SKM-1 (cell line): ENCODE measurements around the gene EN2.

ENCODE experiments used
- DNase-seq: peaks from one replicate; lab custom pipeline; 2025; ENCODE audit not compliant: unreplicated experiment; lab: John Stamatoyannopoulos, UW

Gene EN2

DNA sequence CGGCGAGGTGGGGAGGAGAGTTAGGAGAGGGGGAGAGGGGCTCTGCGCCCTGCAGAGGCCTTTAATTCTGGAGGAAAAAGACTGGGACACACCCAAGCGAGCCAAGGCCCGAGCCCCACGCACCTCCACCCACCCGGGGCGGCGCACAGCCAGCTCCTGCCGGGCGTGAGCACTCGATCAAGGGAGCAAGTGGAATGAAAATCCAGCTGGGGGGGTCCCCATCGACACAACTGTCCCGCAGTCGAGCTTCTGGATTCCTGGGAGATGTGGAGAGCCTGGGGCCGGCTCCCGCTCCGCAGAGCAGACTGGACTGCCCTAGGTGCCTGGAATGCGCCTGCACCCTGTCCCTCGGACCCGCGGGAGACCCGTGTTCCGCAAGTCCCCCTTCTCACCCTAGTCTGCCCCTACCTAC, 7.4 kb upstream of the EN2 start:
- DNase-seq: no peak

DNA sequence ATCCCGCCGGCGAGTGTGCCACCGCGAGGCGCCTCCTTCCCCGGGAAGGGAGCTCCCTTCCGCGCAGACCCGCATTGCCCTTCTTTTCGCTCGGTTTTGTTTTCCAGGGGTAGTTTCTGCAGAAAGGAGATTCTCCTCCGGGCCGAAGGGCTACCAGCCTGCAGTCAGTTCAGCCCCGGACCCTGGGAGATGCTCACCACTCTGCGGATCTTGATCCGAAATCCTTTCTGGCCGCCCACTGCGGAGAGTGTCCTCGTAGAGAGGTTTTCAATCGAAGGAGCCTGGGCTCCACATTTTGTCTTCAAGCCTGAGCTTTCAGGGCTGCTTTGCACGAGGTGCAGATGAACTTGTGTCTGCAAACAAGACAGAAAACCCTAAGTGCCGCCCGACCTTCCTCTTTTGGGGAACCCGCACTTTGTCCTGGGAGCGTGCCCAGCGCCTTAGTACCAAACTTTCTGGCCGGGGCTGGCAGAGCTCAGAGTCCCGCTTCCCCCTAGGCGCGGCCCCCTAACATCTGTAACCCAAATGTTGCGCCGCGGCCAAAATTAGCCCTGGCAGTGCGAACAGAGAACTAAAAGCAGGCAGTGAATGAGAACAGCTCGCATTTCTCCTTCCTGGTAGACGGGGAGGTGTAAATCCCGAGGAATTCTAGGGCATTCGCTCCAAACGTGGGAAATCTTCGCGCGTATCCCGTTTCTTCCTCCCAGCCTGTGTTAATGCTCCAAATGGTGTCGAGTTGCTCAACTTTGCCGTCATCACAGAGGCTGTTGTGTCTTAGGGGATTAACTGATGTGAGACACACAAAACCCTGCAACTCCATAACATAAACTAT, 6.7 kb upstream of the EN2 start:
- no peak for DNase-seq

DNA sequence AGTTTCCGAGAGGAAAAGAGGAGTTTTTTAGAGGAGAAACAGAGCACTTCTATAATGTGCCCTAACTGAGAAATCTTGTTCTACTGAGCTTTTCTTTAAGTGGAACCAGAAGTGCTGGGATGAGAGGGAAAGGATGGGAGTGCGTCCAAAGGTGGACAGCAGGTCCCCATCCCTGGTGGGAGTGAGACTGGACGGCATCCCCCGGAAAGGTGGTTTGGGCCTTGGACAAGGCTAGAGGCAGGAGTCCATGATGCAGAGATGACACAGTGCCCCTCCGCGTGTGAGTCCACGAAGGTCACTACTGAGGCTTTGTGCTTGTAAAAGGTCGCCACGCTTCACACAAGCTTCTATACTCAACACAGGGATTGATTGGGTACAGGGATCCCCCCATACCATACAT, 6.1 kb upstream of the EN2 start:
- DNase-seq: no peak

DNA sequence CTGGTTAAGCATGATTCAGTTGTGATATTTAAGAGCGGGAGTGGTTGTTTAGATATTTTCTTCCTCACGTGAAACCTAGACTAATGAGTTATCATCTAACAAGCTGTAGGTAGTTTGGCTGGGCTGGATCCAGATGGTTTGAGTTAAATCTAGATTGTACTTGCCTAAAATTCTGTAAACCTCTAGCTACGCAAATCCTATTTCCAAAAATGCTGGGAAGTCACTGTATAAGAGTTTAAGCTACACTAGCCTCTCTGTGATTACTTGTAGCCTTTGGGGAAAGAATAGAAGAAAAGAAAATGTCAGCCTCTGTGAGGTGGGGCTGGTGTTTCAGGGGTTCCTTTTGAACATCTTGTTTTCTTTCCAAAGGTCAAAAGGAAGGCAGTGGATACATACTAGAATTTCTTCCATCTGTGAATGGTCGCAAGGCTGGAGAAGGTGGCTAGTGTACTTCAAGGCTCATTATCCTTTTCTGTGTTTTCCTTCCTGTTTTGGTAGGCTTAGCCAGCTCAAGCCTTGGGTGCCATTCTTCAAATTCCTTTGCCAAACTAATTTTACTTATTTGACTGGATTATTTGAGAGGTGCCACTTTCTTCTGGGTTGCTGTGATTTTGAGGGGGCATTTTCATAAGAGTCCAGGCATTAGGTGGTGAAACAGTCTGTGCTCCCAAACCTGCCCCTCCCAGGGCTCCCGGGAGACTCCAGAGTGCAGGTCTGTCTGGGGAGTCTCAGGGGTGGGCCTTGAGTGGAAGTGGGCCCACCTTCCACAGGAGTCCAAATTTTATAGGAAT, 5.2 kb upstream of the EN2 start:
- no peak for DNase-seq

DNA sequence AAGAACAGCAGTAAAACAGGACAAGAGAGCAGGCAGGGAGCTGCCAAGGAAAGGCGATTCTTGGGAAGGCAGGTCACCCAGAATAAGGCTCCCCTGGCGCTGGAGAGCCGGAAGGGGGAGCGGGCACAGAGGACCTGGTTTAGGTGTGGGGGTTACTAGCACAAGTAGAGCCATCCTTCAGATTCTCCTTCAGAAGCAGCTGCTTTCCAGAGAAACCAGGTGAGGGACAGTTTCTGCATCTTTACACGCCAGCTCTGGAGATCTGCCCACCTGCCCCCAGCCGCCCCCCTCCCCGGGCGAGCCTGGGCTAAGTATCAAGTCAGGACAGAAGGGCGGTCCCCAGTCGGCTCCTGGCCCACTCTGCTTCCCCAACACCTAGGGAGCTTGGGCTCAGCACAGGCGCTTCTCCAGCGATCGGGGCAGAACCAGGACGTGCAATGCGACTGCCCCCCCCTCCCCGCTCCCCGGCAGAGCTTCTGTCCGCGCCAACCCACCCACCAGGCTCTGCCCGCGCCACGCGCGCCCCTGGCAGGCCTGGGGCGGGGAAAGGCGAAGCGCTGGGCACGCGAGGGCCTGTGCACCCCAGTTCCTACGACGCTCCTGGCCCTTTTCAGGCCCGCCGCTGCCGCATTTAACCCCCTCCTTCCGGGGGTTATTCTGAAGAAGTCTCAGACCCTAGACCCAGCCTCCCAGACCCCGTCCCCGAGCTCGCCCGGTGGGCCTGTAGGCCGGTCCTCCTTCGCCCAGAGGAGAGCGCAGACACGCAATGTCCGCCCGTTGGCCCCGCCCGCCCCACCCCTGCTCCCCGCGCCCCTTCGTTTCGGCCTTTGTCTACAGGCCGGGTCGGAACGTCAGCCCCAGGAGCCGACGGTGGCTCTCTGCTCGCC, 4.4 kb upstream of the EN2 start:
- no peak for DNase-seq

DNA sequence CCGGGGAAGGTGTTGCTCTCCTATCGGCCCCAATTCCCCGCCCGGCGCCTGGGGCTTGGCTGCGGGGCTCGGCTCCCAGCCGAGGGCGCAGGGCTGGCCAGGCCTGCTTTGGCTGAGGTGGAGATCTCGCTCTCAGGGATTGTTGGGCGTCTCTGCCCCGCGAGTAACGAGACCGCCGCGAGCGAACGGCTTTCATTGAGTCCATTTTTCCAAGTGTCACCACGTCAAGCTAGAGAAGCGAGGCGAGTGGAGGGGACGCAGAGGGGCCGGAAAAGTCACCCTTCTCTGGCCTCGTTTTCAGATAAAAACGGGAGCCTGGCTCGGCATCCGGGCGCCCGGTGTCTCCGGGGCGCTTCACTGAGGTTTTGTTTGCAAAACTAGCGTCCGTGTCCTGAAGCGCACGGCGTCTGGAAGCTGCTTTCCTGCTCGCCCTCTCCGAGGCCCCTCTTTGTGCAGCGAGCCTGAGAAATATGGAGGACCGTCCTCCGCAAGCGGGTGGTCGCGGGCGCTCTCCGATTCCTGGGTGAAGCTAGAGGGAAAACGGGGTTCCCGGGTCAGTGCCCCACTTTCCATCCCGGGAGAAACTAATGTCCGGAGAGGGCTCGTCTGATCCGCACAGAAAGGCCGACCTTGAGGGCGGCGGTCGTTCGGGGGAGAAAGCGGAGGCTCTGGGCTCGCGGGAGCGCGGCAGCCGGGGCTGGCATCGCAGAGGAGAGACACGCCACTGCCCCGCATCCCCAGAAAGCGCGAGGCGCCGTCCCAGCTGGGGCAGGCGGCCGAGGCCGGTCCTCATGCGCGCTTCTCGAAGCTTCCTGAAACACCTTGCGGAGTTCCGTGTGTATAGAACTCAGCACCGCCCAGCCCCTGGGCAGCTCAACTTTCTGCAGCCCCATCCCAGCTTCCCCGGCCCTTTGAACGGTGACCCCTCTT, 3.5 kb upstream of the EN2 start:
- no peak for DNase-seq

DNA sequence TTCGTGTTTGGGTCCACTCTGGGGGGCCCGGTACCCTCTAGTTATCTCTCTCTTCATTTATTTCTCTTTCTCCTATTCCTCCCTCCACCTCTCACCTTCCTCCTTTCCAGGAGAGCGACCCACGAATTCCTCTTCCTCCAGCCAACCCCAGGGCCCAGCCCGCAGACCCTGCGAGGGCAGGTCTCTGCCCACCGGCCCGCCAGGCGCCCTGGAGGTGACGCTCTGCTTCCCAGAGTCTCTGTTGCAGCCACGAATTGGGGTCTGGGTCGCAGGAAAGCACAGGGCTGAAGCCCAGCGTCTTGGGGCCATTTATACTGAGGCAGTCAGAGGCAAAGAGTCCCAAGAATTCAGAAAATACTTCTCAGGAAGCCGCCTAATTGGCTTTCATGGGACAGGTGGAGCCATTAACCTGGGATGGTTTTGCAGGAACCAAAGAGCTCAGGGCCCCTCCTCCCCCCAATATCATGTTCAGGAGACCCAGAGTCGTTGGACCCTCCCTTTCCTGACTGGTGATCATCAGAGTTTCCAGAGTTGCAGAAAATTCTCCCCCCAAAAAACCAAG, 2.7 kb upstream of the EN2 start:
- no peak for DNase-seq

DNA sequence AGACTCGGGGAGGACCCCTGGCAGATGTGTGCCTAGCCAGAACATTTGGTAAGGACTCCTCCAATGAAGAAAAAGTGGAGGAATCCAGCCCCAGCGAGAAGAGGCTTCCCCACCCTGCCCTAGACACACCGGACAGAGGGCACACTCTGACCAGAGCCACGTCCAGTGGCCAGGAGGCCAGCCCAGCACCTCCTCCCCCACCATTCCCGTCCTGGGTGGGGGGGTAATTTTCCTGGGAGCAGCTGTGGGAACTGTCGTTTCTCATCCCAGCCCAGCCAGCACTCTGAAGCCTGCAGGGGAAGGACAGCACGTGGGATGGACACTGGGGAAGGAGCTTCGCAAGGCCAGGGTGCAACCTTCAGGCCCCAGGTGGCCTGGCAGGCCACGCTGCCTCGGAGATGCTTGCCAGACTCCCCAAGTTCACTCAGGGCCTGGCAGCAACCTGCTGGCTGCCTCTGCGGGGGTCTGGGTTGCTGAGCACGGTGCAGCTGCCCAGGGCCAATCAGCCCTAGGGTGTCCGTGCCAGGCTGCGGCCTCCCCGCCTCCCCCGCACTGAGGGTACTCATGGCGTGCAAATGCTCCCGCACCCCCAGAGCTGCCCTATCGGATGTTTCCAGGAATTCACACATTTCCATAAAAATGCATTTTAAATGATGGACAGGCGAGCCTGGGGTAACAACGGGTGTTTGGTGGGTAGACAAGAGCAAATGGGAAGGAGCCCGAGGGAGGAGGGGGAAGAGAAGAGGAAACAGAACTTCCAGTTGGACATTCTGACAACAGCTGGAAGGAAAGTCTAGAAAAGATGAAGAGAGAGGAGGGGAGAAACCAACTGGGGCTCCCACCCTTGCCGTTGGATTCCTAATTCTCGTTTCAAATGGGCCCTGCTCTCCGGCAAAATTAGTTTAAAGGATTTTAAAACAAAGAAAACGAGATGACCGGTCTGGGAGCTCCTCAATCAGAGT, 1.9 kb upstream of the EN2 start:
- DNase-seq: no peak

DNA sequence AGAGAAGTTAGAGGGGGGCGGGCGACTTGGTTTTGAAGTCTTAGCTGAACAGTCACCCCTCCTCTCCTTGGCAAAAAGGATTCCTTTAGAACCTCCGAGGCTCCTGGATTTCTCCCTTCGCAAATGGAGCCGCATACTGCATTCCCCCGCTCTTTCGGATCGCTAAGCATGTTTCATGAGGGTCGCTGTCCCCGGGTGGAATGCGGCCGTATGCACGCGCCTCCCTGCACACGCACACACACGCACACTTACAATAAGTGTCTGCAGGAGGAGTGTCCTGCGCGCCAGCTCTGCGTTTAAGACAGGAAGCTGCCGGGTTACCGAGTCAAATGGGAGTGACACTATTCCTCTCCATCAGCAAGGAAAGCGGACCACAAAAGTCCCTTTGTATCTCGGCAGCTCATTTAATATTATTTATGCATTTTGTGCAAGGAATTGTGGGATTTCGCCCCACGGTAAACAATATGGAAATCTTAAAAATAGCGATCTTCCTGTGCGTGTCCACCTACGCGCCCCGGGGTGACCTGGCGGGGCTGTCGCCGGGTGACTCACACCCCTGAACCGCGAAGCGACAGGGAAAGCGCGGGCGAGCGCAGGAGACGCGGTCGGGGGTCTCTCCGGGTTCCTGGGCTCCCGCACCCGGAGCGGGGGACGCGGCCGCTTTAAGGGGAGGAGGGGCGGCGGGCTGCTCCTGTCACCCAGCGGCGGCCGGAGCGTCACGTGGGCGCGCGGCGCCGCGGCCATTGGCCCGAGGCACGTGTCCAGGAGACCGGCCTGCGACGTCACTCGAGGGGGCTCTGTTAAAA, 988 bp upstream of the EN2 start:
- no peak for DNase-seq

DNA sequence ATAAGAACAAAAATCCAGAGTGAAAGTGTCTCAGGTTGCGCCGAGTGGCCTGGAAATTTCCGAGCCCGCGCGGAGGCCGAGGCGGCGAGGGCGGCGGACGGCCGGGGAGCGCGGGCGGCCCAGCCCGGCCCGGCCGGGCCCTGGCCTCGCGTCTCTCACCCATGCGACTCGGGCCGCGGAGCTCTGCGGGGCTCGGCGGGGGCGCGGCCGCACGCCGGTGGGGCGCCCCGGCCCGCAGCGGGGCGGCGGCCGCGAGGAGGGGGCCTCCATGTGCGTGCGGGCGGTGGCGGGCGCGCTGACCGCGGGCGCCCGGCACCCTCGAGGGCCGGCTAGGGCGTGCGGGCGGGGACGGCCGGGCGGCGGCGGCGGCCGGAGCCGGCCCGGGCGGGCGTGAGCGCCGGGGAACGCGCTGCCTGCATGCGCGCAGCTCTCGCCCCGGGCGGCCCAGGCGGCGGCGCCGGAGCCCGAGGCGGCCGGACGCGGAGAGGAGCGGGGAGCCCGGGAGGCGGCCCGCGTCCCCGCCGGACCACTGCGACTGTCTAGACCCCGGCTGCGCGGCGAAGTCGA, 302 bp upstream of the EN2 start:
- no peak for DNase-seq

DNA sequence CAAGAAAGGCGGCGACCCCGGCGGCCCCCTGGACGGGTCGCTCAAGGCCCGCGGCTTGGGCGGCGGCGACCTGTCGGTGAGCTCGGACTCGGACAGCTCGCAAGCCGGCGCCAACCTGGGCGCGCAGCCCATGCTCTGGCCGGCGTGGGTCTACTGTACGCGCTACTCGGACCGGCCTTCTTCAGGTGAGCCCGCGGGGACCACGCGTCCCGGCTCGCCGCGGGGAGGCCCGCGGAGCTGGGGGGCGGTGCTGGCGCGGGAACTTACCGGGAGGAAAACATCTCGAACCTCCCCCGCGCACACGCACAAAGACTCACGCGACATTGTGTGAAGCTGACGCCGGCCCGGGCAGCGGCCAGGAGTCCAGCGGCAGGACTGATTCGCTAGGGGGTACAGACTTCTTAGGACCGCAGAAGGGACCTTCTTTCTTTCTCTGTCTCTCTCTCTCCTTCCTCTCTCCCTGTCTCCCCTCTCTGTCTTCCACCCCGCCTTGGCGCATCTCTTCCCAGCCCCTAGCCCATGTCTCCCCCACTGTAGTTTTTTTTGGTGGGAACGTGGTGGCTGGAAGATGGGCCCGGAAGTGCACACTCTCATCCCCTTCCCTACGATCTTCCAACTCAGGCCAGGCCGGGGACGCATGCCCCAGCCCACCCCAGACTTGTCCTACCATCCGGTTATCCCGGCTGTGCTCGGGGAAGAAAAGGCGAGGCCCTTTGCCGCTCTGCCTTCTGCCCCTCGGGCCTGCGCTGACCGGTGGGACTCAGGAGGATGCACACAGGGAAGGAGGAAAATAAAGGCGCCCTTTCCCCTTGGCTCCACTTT, 1.2 kb downstream of the EN2 start:
- no peak for DNase-seq

DNA sequence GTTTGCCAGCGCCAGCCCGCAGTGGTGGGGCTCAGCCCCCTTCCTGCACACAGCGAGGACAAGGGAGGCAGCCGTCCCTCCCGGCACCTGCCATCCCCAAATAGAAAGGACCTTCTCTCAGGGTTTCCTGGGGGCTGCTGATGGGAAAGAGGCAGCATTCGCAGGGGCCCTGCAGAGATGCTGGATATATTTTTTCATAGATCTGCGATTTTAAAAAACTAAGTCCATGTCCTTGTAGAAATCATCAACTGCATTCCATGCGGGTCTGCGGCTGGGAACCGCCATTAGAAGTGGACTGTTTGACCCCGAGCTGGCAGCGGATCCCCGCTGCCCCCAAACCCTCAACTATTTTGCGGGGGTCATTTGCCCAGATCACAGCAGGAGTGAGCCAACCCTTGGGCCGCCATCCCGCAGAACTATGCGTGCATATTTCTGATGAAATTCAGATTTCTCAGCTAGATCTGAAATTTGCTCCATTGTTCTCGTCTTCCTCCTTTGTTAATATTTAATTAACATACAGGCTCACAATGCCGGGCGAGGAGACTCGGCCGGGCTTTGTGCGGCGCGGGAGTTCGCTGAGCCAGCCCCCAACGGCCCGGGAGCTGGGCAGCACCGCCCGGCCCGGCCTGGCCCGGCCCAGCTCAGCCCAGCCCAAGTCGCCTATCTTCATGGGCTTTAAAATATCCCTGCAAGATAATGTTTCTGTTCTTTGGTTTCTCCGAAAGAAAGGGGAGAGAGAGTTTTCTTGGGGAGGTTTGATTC, 2.0 kb downstream of the EN2 start:
- DNase-seq: no peak

DNA sequence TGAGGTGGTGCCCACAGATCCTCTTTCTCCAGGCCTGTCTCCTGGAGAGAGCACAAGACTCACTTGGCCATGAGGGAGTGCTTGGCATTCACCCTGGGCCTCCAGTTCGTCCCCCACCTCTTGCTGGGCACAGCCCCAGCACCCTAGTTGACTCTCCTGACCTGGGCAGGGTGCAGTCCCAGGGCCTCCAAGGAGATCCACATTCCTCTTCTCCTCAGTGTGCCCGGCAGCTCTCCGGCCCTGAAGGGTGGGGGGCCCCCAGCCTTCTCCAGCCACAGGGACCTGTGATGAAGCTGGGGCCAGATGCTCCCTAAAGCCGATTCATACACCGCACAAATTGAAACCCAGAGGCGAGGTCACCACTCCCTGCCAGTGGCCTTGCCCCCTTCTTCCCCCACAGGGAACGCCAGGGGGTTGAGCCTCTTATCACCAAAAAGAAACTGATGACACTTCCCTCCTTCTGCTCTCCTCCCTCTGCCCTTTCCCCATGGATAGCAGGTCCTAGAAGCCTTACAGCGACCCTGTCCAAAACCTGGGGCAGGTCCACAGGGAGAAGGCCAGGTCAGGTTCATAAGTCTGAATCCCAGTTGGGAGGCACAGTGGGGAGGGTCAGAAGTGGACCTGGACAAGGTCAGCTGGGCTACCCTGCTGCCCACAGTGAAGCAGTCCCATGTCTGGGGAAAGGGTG, 3.1 kb downstream of the EN2 start:
- DNase-seq: no peak

DNA sequence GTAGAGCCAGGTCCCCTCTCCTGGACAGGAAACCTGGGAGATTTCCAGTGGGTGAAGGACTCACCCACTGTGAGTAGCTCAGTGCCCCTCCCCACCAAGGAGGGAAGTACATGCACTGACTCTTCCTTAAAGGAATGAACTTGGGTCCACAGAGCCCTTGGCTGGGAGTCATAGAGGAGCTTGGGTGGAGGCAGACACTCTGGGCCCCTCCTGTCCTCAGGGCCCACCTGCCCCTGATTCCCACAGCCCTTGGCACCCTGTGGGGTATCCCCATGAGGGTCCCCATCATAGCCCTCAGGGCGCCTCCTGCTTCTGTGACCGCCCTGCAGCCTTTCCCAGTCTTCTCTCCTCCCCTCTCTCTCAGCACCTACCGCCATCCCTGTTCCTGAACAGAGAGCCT, 3.7 kb downstream of the EN2 start:
- no peak for DNase-seq

DNA sequence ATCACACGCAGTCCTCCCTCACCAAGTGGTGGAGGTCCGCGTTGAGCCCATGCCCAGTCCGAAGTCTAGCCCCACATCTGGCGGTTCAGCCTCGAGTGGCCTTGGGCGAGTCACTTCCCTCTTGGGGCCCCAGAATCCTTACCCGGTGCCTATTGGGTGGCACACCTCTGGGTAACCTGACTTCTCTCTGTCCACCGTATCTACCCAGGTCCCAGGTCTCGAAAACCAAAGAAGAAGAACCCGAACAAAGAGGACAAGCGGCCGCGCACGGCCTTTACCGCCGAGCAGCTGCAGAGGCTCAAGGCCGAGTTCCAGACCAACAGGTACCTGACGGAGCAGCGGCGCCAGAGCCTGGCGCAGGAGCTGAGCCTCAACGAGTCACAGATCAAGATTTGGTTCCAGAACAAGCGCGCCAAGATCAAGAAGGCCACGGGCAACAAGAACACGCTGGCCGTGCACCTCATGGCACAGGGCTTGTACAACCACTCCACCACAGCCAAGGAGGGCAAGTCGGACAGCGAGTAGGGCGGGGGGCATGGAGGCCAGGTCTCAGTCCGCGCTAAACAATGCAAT, 4.3 kb downstream of the EN2 start:
- no peak for DNase-seq
